K562 (cell line): ENCODE measurements around the gene FABP3. TPM values are rescaled to one million over a fixed set of nuclear protein-coding genes. Genes with fewer than 3 reads are reported as not detected.

ENCODE experiments used
- ELK3 ChIP-seq: fragments of 450-650 bp; formaldehyde crosslinking; IDR thresholded peaks from 2 replicates; pipeline ENCODE4 v1.4.0; 2020; ENCODE audit warnings: mild to moderate bottlenecking
- HES1 ChIP-seq: fragments of 450-650 bp; IDR thresholded peaks from 2 replicates; pipeline ENCODE4 v1.6.1; 2016; ENCODE audit warnings: low read depth, mild to moderate bottlenecking, moderate library complexity
- MGA ChIP-seq: fragments of 450-650 bp; IDR thresholded peaks from 2 replicates; pipeline ENCODE4 v1.6.1; 2016; ENCODE audit warnings: mild to moderate bottlenecking, moderate library complexity
- ZNF224 ChIP-seq: sonication (generic); formaldehyde crosslinking; IDR thresholded peaks from 2 replicates; pipeline ENCODE4 v1.8.0; 2022; ENCODE audit warnings: mild to moderate bottlenecking, missing genetic modification reagents
- polyA plus RNA-seq, 8 experiments: library from polyadenylated mRNA; depleted of rRNA in 4 of 8; stranded (reverse) in 5 of 8; unstranded in 3 of 8; fragments of >200 nt; fragmentation: Nextera tagmentation in 2 of 8; fragmentation: Illumina TruSeq in 1 of 8; extraction: Ambion mirVana in 2 of 8; extraction: Trizol in 1 of 8; gene quantifications; 2 replicates each; pipeline versions ENCODE4 v1.2.1 to v1.2.3, GENCODE V29; 2011 to 2014; ENCODE audit warnings: inconsistent platforms in 1 of 8, missing spikeins in 1 of 8
- total RNA-seq, 7 experiments: library from RNA; depleted of rRNA in 6 of 7; stranded (reverse); fragments of >200 nt in 6 of 7; fragmentation: Illumina TruSeq in 2 of 7; extraction: Trizol in 2 of 7; gene quantifications; 2 replicates each; pipeline versions ENCODE4 v1.2.1 to v1.2.3, GENCODE V29; 2011 to 2021; ENCODE audit warnings: low replicate concordance in 1 of 7

FABP3 gene
- total and polyA plus RNA-seq, 9 of the 15 experiments (the other 6 are each of a cell fraction or from before 2014, with no cell fraction given) = 0.22 TPM; not detected in 8

DNA sequence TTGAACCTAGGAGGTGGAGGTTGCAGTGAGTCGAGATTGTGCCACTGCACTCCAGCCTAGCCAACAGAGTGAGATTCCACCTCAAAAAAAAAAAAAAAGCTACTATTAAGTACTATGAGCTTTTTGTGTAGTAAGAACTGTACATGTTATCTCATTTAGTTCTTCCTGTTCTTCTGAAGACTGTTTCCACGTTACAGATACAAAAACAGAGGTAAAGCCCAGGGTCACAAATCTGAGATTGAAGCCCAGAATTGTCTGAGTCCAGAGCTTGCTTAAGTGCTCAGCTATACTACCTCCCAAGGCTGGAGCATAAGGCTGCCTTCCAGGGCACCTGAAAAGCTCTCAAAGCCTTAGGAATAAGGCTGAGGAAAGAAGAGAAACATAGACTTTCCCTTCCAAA is 2.9 kb downstream of the FABP3 start (continued):
- TF ChIP-seq MGA (no peak), ZNF224 (CRISPR knock-in tag) (no peak), ELK3 (CRISPR knock-in tag) (no peak), HES1 (no peak)
